GM23338 (cell line): ENCODE results near the gene TOE1. TPM values are rescaled to one million over a fixed set of nuclear protein-coding genes. Genes with fewer than 3 reads are reported as not detected.

Experiments used
- ATAC-seq: fragments of 200-7000 bp; cut with Tn5 transposase; 3 replicates; pipeline ENCODE4 v1.9.1; 2020
- DNase-seq: peaks from one replicate; pipeline ENCODE4 v3.0.0-alpha.2; 2015; ENCODE audit warnings: low spot score
- H2AFZ ChIP-seq: fragments of 200-600 bp; sonication (generic); 2 replicates; pipeline ENCODE4 v1.8.0; 2016; ENCODE audit warnings: antibody characterized with exemption, mild to moderate bottlenecking, moderate library complexity
- H3F3A ChIP-seq: fragments of 200-600 bp; sonication (generic); replicated peaks from 2 replicates; pipeline ENCODE4 v1.8.0; 2017; ENCODE audit warnings: antibody characterized with exemption, mixed run types, low read depth
- H3K27ac ChIP-seq: fragments of 200-600 bp; sonication (generic); 2 replicates; pipeline ENCODE4 v1.6.1; 2016; ENCODE audit warnings: low read depth
- H3K27me3 ChIP-seq: fragments of 200-600 bp; sonication (generic); 2 replicates; pipeline ENCODE4 v1.8.0; 2016; ENCODE audit warnings: mild to moderate bottlenecking, mixed run types, moderate library complexity; ENCODE audit not compliant: insufficient read depth
- H3K36me3 ChIP-seq: fragments of 200-600 bp; sonication (generic); 2 replicates; pipeline ENCODE4 v1.8.0; 2016; ENCODE audit warnings: mild to moderate bottlenecking; ENCODE audit not compliant: insufficient read depth
- H3K4me1 ChIP-seq: fragments of 200-600 bp; sonication (generic); 2 replicates; pipeline ENCODE4 v1.8.0; 2016; ENCODE audit warnings: mild to moderate bottlenecking, moderate library complexity; ENCODE audit not compliant: insufficient read depth
- H3K4me2 ChIP-seq: fragments of 200-600 bp; sonication (generic); 2 replicates; pipeline ENCODE4 v1.7.1; 2017; ENCODE audit warnings: mixed run types
- H3K4me3 ChIP-seq: fragments of 200-600 bp; sonication (generic); 2 replicates; pipeline ENCODE4 v1.6.1; 2016; ENCODE audit warnings: mixed run types
- H3K79me2 ChIP-seq: fragments of 200-600 bp; sonication (generic); replicated peaks from 2 replicates; pipeline ENCODE4 v1.8.0; 2017; ENCODE audit warnings: mild to moderate bottlenecking; ENCODE audit not compliant: insufficient read depth
- H3K9me2 ChIP-seq: fragments of 200-600 bp; sonication (generic); 2 replicates; pipeline ENCODE4 v1.8.0; 2017; ENCODE audit not compliant: insufficient read depth
- H4K20me1 ChIP-seq: fragments of 200-600 bp; sonication (generic); replicated peaks from 2 replicates; pipeline ENCODE4 v1.8.0; 2017; ENCODE audit warnings: mild to moderate bottlenecking; ENCODE audit not compliant: insufficient read depth
- H3K27ac Mint-ChIP-seq: 2 replicates; pipeline ENCODE4 v1.8.0; 2020; ENCODE audit warnings: inconsistent platforms, mild to moderate bottlenecking, moderate library complexity, mixed read lengths
- H3K27me3 Mint-ChIP-seq: 3 replicates; pipeline ENCODE4 v1.8.0; 2022; ENCODE audit warnings: low read depth, mild to moderate bottlenecking, moderate library complexity, mixed read lengths, inconsistent platforms; ENCODE audit not compliant: insufficient read depth, poor library complexity
- H3K36me3 Mint-ChIP-seq: 3 replicates; pipeline ENCODE4 v1.8.0; 2021; ENCODE audit warnings: low read depth, mild to moderate bottlenecking, inconsistent platforms, moderate library complexity, mixed read lengths
- H3K4me1 Mint-ChIP-seq: 3 replicates; pipeline ENCODE4 v1.8.0; 2020; ENCODE audit warnings: mild to moderate bottlenecking, inconsistent platforms, mixed read lengths
- H3K4me3 Mint-ChIP-seq: 3 replicates; pipeline ENCODE4 v1.8.0; 2021; ENCODE audit warnings: moderate library complexity, mild to moderate bottlenecking, inconsistent platforms, mixed read lengths
- H3K9me3 Mint-ChIP-seq: 3 replicates; pipeline ENCODE4 v1.8.0; 2020; ENCODE audit warnings: moderate library complexity, mild to moderate bottlenecking, inconsistent platforms, mixed read lengths
- CREB1 ChIP-seq: fragments of 250-450 bp; sonication (Bioruptor Pico); IDR thresholded peaks from 2 replicates; pipeline ENCODE4 v1.5.0; 2020; ENCODE audit warnings: low read depth, mild to moderate bottlenecking, moderate library complexity
- EZH2 ChIP-seq: fragments of 200-600 bp; sonication (generic); IDR thresholded peaks from one replicate; pipeline ENCODE4 v1.8.0; 2017; ENCODE audit warnings: antibody characterized with exemption, mild to moderate bottlenecking, low read depth; ENCODE audit not compliant: unreplicated experiment
- EZH2phosphoT487 ChIP-seq: fragments of 200-600 bp; sonication (generic); IDR thresholded peaks from one replicate; pipeline ENCODE4 v1.8.1; 2018; ENCODE audit warnings: antibody characterized with exemption; ENCODE audit not compliant: unreplicated experiment
- JUNB ChIP-seq: IDR thresholded peaks from one replicate; pipeline ENCODE4 v1.6.1; 2016; ENCODE audit warnings: antibody characterized with exemption; ENCODE audit not compliant: unreplicated experiment
- NANOG ChIP-seq: IDR thresholded peaks from 2 replicates; pipeline ENCODE4 v1.6.1; 2016; ENCODE audit warnings: antibody characterized with exemption, borderline replicate concordance
- POLR2AphosphoS5 ChIP-seq: IDR thresholded peaks from 2 replicates; pipeline ENCODE4 v1.6.1; 2016; ENCODE audit warnings: antibody characterized with exemption, low read depth
- ZNF114 ChIP-seq: fragments of 250-450 bp; sonication (Bioruptor Pico); IDR thresholded peaks from 2 replicates; pipeline ENCODE4 v1.5.0; 2020; ENCODE audit warnings: mild to moderate bottlenecking, moderate library complexity
- ZNF331 ChIP-seq: fragments of 250-450 bp; sonication (Bioruptor Pico); IDR thresholded peaks from 2 replicates; pipeline ENCODE4 v1.5.0; 2020; ENCODE audit warnings: low read depth, mild to moderate bottlenecking, moderate library complexity
- polyA plus RNA-seq: library from polyadenylated mRNA; unstranded; fragments of >200 nt; fragmentation: Nextera tagmentation; extraction: Ambion mirVana; gene quantifications from 2 replicates; pipeline ENCODE4 v1.2.1, GENCODE V29; 2016
- total RNA-seq: library from RNA; depleted of rRNA; stranded (reverse); fragments of >200 nt; shearing (Covaris generic); gene quantifications from 2 replicates; pipeline ENCODE4 v1.2.3, GENCODE V29; 2014
- TF ChIP-seq, protein P1 (sequence below), 2 experiments: fragments of 200-600 bp in 1 of 2; sonication (generic) in 1 of 2; conservative IDR thresholded peaks; 2 replicates each; pipeline versions ENCODE4 v1.5.1 to v1.6.1; 2016 to 2017; ENCODE audit warnings: antibody characterized with exemption in 2 of 2, low read depth in 2 of 2, mild to moderate bottlenecking in 2 of 2, moderate library complexity in 1 of 2
- TF ChIP-seq, protein P2 (sequence below): fragments of 250-450 bp; sonication (Bioruptor Pico); IDR thresholded peaks from 2 replicates; pipeline ENCODE4 v1.5.0; 2020; ENCODE audit warnings: mild to moderate bottlenecking, moderate library complexity

The TOE1 gene
- total and polyA plus RNA-seq, 2 experiments from 2014 or later, result 9.1 to 18.4 TPM

DNA sequence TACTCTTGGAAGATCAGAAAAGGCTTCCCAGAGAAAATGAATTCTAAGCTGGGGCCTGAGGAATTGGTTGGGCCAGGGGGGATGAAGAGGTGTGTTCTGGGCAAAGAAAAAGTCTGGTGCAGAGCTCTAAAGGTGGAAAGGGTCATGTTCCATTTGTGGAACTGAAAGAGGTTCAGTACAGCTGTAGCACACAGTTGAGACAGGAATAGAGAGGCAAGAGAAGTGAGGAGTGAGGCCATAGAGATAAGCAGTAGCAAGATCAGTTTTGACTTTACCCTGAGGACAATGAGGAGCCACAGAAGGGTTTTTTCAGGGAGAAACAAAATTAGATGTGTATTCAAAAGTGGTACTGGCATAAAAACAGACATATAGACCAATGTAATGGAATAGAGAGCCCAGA, 30.6 kb downstream of the TOE1 start:
- no peaks in the 10 kb centered on the region for H3K79me2 ChIP-seq
- H3K27me3 ChIP-seq, result no peaks in the 10 kb centered on the region
- Mint-ChIP-seq H3K4me3 (no peak overlapping the region), H3K27me3 (peaks cover 4% of the 10 kb centered on the region), H3K9me3 (no peaks in the 10 kb centered on the region), H3K4me1 (no peaks in the 10 kb centered on the region), H3K36me3 (no peaks in the 10 kb centered on the region), H3K27ac (no peak overlapping the region)
- H4K20me1 ChIP-seq, result no peaks in the 10 kb centered on the region
- TF ChIP-seq, protein P1, sequence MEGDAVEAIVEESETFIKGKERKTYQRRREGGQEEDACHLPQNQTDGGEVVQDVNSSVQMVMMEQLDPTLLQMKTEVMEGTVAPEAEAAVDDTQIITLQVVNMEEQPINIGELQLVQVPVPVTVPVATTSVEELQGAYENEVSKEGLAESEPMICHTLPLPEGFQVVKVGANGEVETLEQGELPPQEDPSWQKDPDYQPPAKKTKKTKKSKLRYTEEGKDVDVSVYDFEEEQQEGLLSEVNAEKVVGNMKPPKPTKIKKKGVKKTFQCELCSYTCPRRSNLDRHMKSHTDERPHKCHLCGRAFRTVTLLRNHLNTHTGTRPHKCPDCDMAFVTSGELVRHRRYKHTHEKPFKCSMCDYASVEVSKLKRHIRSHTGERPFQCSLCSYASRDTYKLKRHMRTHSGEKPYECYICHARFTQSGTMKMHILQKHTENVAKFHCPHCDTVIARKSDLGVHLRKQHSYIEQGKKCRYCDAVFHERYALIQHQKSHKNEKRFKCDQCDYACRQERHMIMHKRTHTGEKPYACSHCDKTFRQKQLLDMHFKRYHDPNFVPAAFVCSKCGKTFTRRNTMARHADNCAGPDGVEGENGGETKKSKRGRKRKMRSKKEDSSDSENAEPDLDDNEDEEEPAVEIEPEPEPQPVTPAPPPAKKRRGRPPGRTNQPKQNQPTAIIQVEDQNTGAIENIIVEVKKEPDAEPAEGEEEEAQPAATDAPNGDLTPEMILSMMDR (conservative IDR thresholded peaks at IDR 0.05; ENCODE audit: low read depth in 2 of 2), result no peak
- no peaks in the 10 kb centered on the region for H3K4me1 ChIP-seq
- no peak for DNase-seq
- H3K4me3 ChIP-seq, result no peak overlapping the region
- no peak for ATAC-seq
- H3K4me2 ChIP-seq, result no peak overlapping the region
- H2AFZ ChIP-seq, result no peak overlapping the region
- H3K36me3 ChIP-seq, result no peaks in the 10 kb centered on the region
- H3K9me2 ChIP-seq, result no peaks in the 10 kb centered on the region
- no peak overlapping the region for H3K27ac ChIP-seq
- no peaks in the 10 kb centered on the region for H3F3A ChIP-seq

DNA sequence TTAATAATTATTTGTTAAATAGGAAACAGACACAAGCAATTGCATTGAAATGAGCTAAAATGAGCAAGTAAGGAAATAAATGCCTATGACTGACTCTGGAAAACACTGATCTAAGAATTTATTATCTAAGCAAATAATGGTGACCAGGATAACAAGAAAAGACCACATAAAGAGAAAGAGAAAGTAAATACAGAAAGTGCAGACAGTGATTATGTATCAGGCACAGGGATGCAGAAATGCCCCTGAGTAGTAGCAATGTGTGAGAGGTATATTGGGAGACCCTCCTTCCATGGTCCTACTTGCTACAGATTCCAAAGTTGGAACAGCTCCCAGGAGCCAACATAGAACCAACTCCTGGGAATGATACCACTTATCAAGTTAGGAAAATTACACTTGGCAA, 33.6 kb downstream of the TOE1 start:
- H3K79me2 ChIP-seq, result no peaks in the 10 kb centered on the region
- H3K27me3 ChIP-seq, result no peaks in the 10 kb centered on the region
- no peaks in the 10 kb centered on the region for H3K9me3 Mint-ChIP-seq
- H3K4me3 ChIP-seq, result no peak overlapping the region
- no peaks in the 10 kb centered on the region for H3K36me3 Mint-ChIP-seq
- peaks cover 2% of the 10 kb centered on the region for H3K27me3 Mint-ChIP-seq
- no peak overlapping the region for H2AFZ ChIP-seq
- no peak overlapping the region for H3K4me3 Mint-ChIP-seq
- H3K4me2 ChIP-seq, result no peak overlapping the region
- H3K27ac Mint-ChIP-seq, result no peak overlapping the region
- H3K36me3 ChIP-seq, result no peaks in the 10 kb centered on the region
- no peak for ATAC-seq
- no peaks in the 10 kb centered on the region for H3K4me1 Mint-ChIP-seq
- no peak for DNase-seq
- H4K20me1 ChIP-seq, result no peaks in the 10 kb centered on the region
- H3F3A ChIP-seq, result no peaks in the 10 kb centered on the region
- H3K9me2 ChIP-seq, result no peaks in the 10 kb centered on the region
- no peak overlapping the region for H3K27ac ChIP-seq
- no peaks in the 10 kb centered on the region for H3K4me1 ChIP-seq
- TF ChIP-seq POLR2AphosphoS5 (no peak), EZH2phosphoT487 (no peak), JUNB (no peak), EZH2 (no peak), ZNF114 (CRISPR knock-in tag) (no peak), CREB1 (CRISPR knock-in tag) (no peak), NANOG (no peak), ZNF331 (CRISPR knock-in tag) (no peak)
- TF ChIP-seq, protein P2, sequence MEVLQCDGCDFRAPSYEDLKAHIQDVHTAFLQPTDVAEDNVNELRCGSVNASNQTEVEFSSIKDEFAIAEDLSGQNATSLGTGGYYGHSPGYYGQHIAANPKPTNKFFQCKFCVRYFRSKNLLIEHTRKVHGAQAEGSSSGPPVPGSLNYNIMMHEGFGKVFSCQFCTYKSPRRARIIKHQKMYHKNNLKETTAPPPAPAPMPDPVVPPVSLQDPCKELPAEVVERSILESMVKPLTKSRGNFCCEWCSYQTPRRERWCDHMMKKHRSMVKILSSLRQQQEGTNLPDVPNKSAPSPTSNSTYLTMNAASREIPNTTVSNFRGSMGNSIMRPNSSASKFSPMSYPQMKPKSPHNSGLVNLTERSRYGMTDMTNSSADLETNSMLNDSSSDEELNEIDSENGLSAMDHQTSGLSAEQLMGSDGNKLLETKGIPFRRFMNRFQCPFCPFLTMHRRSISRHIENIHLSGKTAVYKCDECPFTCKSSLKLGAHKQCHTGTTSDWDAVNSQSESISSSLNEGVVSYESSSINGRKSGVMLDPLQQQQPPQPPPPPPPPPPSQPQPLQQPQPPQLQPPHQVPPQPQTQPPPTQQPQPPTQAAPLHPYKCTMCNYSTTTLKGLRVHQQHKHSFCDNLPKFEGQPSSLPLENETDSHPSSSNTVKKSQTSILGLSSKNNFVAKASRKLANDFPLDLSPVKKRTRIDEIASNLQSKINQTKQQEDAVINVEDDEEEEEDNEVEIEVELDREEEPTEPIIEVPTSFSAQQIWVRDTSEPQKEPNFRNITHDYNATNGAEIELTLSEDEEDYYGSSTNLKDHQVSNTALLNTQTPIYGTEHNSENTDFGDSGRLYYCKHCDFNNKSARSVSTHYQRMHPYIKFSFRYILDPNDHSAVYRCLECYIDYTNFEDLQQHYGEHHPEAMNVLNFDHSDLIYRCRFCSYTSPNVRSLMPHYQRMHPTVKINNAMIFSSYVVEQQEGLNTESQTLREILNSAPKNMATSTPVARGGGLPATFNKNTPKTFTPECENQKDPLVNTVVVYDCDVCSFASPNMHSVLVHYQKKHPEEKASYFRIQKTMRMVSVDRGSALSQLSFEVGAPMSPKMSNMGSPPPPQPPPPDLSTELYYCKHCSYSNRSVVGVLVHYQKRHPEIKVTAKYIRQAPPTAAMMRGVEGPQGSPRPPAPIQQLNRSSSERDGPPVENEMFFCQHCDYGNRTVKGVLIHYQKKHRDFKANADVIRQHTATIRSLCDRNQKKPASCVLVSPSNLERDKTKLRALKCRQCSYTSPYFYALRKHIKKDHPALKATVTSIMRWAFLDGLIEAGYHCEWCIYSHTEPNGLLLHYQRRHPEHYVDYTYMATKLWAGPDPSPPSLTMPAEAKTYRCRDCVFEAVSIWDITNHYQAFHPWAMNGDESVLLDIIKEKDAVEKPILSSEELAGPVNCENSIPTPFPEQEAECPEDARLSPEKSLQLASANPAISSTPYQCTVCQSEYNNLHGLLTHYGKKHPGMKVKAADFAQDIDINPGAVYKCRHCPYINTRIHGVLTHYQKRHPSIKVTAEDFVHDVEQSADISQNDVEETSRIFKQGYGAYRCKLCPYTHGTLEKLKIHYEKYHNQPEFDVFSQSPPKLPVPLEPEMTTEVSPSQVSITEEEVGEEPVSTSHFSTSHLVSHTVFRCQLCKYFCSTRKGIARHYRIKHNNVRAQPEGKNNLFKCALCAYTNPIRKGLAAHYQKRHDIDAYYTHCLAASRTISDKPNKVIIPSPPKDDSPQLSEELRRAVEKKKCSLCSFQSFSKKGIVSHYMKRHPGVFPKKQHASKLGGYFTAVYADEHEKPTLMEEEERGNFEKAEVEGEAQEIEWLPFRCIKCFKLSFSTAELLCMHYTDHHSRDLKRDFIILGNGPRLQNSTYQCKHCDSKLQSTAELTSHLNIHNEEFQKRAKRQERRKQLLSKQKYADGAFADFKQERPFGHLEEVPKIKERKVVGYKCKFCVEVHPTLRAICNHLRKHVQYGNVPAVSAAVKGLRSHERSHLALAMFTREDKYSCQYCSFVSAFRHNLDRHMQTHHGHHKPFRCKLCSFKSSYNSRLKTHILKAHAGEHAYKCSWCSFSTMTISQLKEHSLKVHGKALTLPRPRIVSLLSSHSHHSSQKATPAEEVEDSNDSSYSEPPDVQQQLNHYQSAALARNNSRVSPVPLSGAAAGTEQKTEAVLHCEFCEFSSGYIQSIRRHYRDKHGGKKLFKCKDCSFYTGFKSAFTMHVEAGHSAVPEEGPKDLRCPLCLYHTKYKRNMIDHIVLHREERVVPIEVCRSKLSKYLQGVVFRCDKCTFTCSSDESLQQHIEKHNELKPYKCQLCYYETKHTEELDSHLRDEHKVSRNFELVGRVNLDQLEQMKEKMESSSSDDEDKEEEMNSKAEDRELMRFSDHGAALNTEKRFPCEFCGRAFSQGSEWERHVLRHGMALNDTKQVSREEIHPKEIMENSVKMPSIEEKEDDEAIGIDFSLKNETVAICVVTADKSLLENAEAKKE (CRISPR knock-in tag), result no peak
- TF ChIP-seq, protein P1 (conservative IDR thresholded peaks at IDR 0.05; ENCODE audit: low read depth in 2 of 2), result no peak
